Activated T-helper 1 cell treated with anti-CD3 and anti-CD28 coated beads, Interleukin-12 subunit alpha, Interleukin-12 subunit beta, Interleukin-2, Interleukin-4 antibody, amounts not matched to agents 30 ng/mL and 10 ng/mL and 1 ng/mL, durations not matched to agents 14 hours and 24 hours and 36 hours (primary cell): ENCODE data around the gene MOV10L1. TPM values are rescaled to one million over a fixed set of nuclear protein-coding genes. Genes with fewer than 3 reads are reported as not detected.

ENCODE experiments used
- DNase-seq: peaks from one replicate; pipeline ENCODE4 v3.0.0; 2021; ENCODE audit warnings: low spot score
- H3K27ac Mint-ChIP-seq: one replicate; pipeline ENCODE4 v1.8.0; 2021; ENCODE audit warnings: mild to moderate bottlenecking, mixed read lengths
- H3K27me3 Mint-ChIP-seq: one replicate; pipeline ENCODE4 v1.8.0; 2022; ENCODE audit warnings: mild to moderate bottlenecking, moderate library complexity, mixed read lengths; ENCODE audit not compliant: insufficient read depth
- H3K36me3 Mint-ChIP-seq: one replicate; pipeline ENCODE4 v1.8.0; 2021; ENCODE audit warnings: low read depth, mixed read lengths
- H3K4me1 Mint-ChIP-seq: one replicate; pipeline ENCODE4 v1.8.0; 2021; ENCODE audit warnings: low read depth, mixed read lengths
- H3K4me3 Mint-ChIP-seq: one replicate; pipeline ENCODE4 v1.8.0; 2021; ENCODE audit warnings: mild to moderate bottlenecking, moderate library complexity, mixed read lengths
- H3K9me3 Mint-ChIP-seq: one replicate; pipeline ENCODE4 v1.8.0; 2021; ENCODE audit warnings: mixed read lengths
- intact Hi-C: fragments of 100-400 bp; cut with micrococcal nuclease; formaldehyde crosslinking; loops from one replicate; pipeline ENCODE4 v1.15.1; 2024
- total RNA-seq: library from RNA; stranded (reverse); gene quantifications from 2 replicates; pipeline ENCODE4 v1.2.3, GENCODE V29; 2022

MOV10L1 gene
- total RNA-seq, 1 donor from 2014 or later = not detected

DNA sequence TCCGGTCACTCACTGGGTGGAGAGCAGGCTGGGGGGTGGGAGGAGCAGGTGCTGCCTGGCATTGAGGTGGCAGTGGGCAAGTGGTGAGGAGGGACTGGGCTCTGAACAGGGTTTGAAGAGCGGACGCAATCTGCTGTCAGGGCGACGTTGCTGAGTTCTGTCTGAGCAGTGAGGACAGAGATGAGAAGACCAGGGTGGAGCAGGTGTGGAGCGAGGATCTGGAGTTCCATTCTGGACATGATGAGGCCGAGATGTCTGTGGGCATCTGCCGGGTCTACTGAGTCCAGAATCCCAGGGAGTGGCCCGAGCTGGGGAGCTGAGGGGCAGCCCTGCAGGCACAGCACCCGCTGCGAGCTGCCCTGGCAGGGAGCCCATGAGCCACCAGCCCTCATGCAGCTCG lies 2.2 kb upstream of the MOV10L1 start:
- intact Hi-C loops = no loop called here
- Mint-ChIP-seq H3K27me3 (peaks cover 11% of the 10 kb centered on the region), H3K9me3 (peaks cover 5% of the 10 kb centered on the region), H3K27ac (no peak overlapping the region), H3K36me3 (peaks cover 3% of the 10 kb centered on the region), H3K4me1 (peaks cover 7% of the 10 kb centered on the region), H3K4me3 (no peak overlapping the region)
- no peak for DNase-seq

- Mint-ChIP-seq H3K36me3 (peaks cover 3% of the 10 kb centered on the region), H3K4me1 (peaks cover 7% of the 10 kb centered on the region), H3K27ac (no peak overlapping the region), H3K4me3 (no peak overlapping the region), H3K9me3 (peaks cover 5% of the 10 kb centered on the region), H3K27me3 (peaks cover 15% of the 10 kb centered on the region)
- intact Hi-C loops = no loop called here
- DNase-seq = no peak
Measured at GRCh38 chr22:50088096-50088495, 1.7 kb upstream of the MOV10L1 start.

GRCh38 chr22:50089231-50089630 lies 575 bp upstream of the MOV10L1 start:
- H3K4me3 Mint-ChIP-seq = no peak overlapping the region
- H3K9me3 Mint-ChIP-seq = peaks cover 5% of the 10 kb centered on the region
- no peak for DNase-seq
- intact Hi-C loops = no loop called here
- peaks cover 3% of the 10 kb centered on the region for H3K36me3 Mint-ChIP-seq
- peaks cover 7% of the 10 kb centered on the region for H3K4me1 Mint-ChIP-seq
- H3K27me3 Mint-ChIP-seq = peaks cover 15% of the 10 kb centered on the region
- no peak overlapping the region for H3K27ac Mint-ChIP-seq

DNA sequence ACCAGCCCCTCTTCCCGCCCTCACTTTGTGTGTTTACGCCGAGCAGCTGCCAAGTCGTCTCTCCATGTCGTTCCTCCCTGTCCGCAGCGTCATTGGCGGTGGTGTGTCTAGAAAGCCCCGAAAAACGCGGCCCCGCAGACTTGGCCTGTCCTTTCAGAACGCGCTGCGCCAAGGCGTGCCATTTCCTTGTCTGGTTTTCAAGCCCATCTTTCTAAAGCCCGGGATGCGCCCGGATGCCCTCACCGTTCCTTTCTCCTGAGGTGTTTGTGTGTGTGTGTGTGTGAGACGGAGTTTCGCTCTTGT lies 557 bp downstream of the MOV10L1 start:
- H3K4me1 Mint-ChIP-seq = peaks cover 2% of the 10 kb centered on the region
- peaks cover 5% of the 10 kb centered on the region for H3K9me3 Mint-ChIP-seq
- intact Hi-C loops = no loop called here
- H3K27me3 Mint-ChIP-seq = peaks cover 10% of the 10 kb centered on the region
- no peak for DNase-seq
- no peak overlapping the region for H3K4me3 Mint-ChIP-seq
- H3K27ac Mint-ChIP-seq = no peak overlapping the region
- H3K36me3 Mint-ChIP-seq = peaks cover 3% of the 10 kb centered on the region

- intact Hi-C loops = no loop called here
- no peak overlapping the region for H3K4me3 Mint-ChIP-seq
- no peak for DNase-seq
Measured at GRCh38 chr22:50091092-50091768, 1.4 kb downstream of the MOV10L1 start.

GRCh38 chr22:50092342-50092741 lies 2.5 kb downstream of the MOV10L1 start:
- Mint-ChIP-seq H3K4me3 (no peak overlapping the region), H3K27ac (no peak overlapping the region), H3K4me1 (no peaks in the 10 kb centered on the region), H3K9me3 (peaks cover 5% of the 10 kb centered on the region), H3K27me3 (peaks cover 19% of the 10 kb centered on the region), H3K36me3 (no peaks in the 10 kb centered on the region)
- DNase-seq = no peak
- intact Hi-C loops = no loop called here

More at GRCh38 chr22:50091092-50091768, 1.4 kb downstream of the MOV10L1 start:
- Mint-ChIP-seq H3K4me1 (no peaks in the 10 kb centered on the region), H3K36me3 (peaks cover 3% of the 10 kb centered on the region), H3K27me3 (peaks cover 12% of the 10 kb centered on the region), H3K9me3 (peaks cover 5% of the 10 kb centered on the region), H3K27ac (no peak overlapping the region)

DNA sequence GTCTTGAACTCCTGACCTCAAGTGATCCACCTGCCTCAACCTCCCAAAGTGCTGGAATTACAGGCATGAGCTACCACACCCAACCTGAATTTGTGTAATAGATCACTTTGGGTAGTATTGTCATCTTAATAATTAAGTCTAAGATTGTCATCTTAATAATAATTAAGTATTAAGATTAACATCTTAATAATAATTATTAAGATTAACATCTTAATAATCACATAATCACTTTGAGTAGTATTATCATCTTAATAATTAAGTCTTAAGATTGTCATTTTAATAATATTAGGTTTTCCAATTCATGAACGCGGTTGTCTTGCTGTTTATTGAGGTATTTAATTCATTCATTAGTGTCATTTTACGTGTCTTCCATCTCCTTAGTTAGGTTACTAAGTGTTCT lies 8.2 kb downstream of the MOV10L1 start:
- H3K27me3 Mint-ChIP-seq = peaks cover 19% of the 10 kb centered on the region
- H3K36me3 Mint-ChIP-seq = no peaks in the 10 kb centered on the region
- intact Hi-C loops = no loop called here
- DNase-seq = no peak
- H3K9me3 Mint-ChIP-seq = no peaks in the 10 kb centered on the region
- no peak overlapping the region for H3K27ac Mint-ChIP-seq
- no peak overlapping the region for H3K4me3 Mint-ChIP-seq
- H3K4me1 Mint-ChIP-seq = no peaks in the 10 kb centered on the region

DNA sequence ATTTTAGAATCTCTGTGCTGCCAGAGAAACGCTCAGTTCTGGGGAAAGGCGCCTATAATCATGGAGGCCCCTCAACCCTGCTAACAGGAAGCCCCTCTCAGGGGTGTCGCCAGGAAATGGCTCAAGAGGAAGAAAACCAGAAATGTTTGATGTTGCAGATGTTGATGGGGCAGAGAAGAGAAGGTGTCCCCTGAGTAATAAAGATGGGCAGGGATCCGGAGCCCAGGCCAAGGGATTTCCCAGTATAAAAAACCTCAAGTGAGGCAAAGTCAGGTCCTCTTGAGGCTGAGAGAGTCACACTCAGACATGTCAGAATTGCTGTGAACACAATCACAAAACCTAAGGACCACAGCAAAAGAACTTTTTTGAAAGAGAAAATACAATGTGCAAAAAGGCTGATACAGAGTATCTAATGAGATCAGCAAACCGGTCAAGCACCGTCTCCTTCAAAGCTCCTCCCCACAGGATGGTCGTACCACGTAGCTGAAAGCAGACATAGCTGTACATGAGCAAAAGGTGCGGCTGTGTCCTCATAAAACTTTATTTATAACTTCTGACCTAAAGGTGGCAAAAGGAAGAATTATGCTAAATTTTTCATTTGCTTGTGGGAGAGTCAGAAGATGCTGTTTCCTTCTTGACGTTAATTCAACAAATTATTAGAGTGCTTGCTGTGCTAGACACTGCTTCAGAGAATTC lies 12.2 kb downstream of the MOV10L1 start:
- DNase-seq = no peak
- H3K4me1 Mint-ChIP-seq = peaks cover 14% of the 10 kb centered on the region
- peaks cover 8% of the 10 kb centered on the region for H3K27me3 Mint-ChIP-seq
- no peaks in the 10 kb centered on the region for H3K9me3 Mint-ChIP-seq
- H3K4me3 Mint-ChIP-seq = no peak overlapping the region
- H3K36me3 Mint-ChIP-seq = no peaks in the 10 kb centered on the region
- intact Hi-C loops = no loop called here
- no peak overlapping the region for H3K27ac Mint-ChIP-seq

DNA sequence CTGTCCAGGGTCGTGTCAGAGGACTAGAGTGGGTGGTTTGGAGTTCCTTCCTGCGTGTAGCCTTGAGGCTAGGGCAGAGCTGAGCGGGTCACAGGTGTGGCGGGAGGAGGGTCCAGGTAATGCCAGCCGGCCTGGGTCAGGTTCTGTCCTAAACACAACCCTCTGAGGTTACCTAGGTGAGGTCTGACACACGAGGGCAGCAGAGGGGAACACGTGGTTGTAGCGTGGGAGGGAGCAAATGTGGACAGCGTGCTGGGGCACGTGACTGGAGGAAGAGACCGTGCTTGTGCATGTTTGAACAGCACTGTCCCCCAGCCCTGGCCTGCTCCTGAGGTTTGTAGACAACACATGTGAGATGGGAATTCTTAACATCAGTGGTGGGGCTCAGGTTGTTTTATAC lies 13.1 kb downstream of the MOV10L1 start:
- no peaks in the 10 kb centered on the region for H3K9me3 Mint-ChIP-seq
- H3K4me3 Mint-ChIP-seq = no peak overlapping the region
- intact Hi-C loops = no loop called here
- H3K36me3 Mint-ChIP-seq = no peaks in the 10 kb centered on the region
- H3K27me3 Mint-ChIP-seq = peaks cover 3% of the 10 kb centered on the region
- peaks cover 14% of the 10 kb centered on the region for H3K4me1 Mint-ChIP-seq
- no peak overlapping the region for H3K27ac Mint-ChIP-seq
- no peak for DNase-seq

GRCh38 chr22:50104141-50104544 lies 14.3 kb downstream of the MOV10L1 start:
- no peaks in the 10 kb centered on the region for H3K36me3 Mint-ChIP-seq
- no peaks in the 10 kb centered on the region for H3K9me3 Mint-ChIP-seq
- peaks cover 3% of the 10 kb centered on the region for H3K27me3 Mint-ChIP-seq
- no peak overlapping the region for H3K27ac Mint-ChIP-seq
- DNase-seq = no peak
- H3K4me3 Mint-ChIP-seq = no peak overlapping the region
- intact Hi-C loops = loop anchor here (1.0 kb wide), 1 partner anchor 8 kb away; no protein-coding TSS in a partner anchor
- H3K4me1 Mint-ChIP-seq = peaks cover 14% of the 10 kb centered on the region

DNA sequence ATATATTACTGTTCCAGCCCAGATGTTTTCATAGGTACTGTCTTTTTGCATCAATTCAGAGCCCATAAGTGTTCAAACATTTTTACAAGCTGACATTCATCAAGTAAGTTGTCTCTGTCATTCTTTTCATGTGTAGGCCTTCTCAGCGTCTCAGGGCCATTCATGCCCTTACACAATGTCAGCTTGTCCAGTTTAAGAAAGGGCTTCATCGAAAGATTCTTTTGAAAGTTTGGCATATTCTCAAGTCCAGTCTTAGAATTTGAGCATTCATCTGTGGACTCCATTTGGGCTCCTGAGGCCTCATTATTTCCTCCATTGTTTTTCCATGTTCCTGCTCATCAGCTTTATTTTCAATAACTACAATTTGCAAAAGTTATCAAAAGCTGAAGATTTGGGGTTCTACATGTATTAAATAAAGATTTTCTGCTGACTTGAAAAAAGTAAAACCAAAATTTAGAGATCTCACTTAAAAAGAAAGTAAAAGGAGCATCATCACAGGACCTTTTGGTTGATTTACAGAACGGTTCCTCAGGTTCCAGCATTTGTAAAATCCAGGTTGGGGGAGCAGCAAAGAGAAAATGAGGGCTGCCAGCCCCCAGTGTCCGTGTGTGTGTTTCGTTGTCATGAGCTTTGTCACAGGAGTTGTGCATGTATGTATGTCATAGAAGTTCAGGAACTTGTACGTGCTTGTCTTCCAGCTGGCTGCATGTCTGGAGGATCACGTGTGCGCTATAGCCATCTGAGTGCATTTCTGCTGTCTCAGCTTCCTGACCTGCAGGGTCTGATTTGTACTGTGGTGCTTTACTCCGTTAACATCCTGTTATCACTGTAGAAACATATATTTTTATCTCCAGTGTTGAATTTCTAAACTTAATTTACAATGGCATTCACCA lies 15.6 kb downstream of the MOV10L1 start:
- peaks cover 3% of the 10 kb centered on the region for H3K27me3 Mint-ChIP-seq
- peak overlapping the region; percentile 47 for H3K4me3 Mint-ChIP-seq
- no peak for DNase-seq
- H3K9me3 Mint-ChIP-seq = no peaks in the 10 kb centered on the region
- peaks cover 14% of the 10 kb centered on the region for H3K4me1 Mint-ChIP-seq
- intact Hi-C loops = no loop called here
- peak overlapping the region; percentile 73 for H3K27ac Mint-ChIP-seq
- H3K36me3 Mint-ChIP-seq = no peaks in the 10 kb centered on the region

DNA sequence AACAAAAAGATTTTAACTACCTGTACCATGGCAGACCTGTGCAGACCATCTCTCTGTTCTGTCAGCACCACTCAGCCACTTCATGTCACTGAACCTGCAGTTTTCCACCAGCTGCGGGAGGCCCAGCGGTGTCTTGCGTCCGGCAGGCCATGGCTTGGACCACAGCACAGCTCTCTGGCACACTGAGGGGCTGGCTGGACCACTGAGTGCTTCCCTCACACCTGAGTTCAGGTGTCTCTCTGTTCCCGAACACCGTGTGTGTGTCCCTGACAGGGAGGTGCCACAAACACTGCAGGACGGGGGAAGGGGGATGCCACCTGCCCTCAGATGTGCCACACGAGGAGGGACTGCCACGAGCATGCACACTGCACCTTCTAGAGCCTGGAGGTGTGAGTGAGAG lies 17.7 kb downstream of the MOV10L1 start:
- DNase-seq = no peak
- intact Hi-C loops = no loop called here
- Mint-ChIP-seq H3K4me3 (no peak overlapping the region), H3K4me1 (peaks cover 22% of the 10 kb centered on the region), H3K9me3 (no peaks in the 10 kb centered on the region), H3K27ac (no peak overlapping the region), H3K27me3 (peaks cover 3% of the 10 kb centered on the region), H3K36me3 (no peaks in the 10 kb centered on the region)

GRCh38 chr22:50111056-50111455 lies 21.2 kb downstream of the MOV10L1 start:
- intact Hi-C loops = no loop called here
- Mint-ChIP-seq H3K4me3 (no peak overlapping the region), H3K9me3 (no peaks in the 10 kb centered on the region), H3K4me1 (peaks cover 14% of the 10 kb centered on the region), H3K27me3 (peaks cover 8% of the 10 kb centered on the region), H3K36me3 (no peaks in the 10 kb centered on the region), H3K27ac (no peak overlapping the region)
- no peak for DNase-seq
